Rectal smooth muscle tissue (tissue), 1 donor: ENCODE measurements around the gene C11orf71.

Experiments
- H3K27ac ChIP-seq: one replicate; pipeline ENCODE4 v1.7.0; 2013; ENCODE audit warnings: low read depth, low read length, inconsistent platforms
- H3K27me3 ChIP-seq: one replicate; pipeline ENCODE4 v1.7.0; 2013; ENCODE audit warnings: low read length; ENCODE audit not compliant: control insufficient read depth, insufficient read depth
- H3K36me3 ChIP-seq: one replicate; pipeline ENCODE4 v1.7.0; 2013; ENCODE audit warnings: low read length; ENCODE audit not compliant: control insufficient read depth, insufficient read depth
- H3K4me1 ChIP-seq: one replicate; pipeline ENCODE4 v1.7.0; 2013; ENCODE audit warnings: low read length; ENCODE audit not compliant: control insufficient read depth, insufficient read depth
- H3K4me3 ChIP-seq: one replicate; pipeline ENCODE4 v1.7.0; 2013; ENCODE audit warnings: low read length
- H3K9ac ChIP-seq: one replicate; pipeline ENCODE4 v1.7.0; 2013; ENCODE audit warnings: low read length

The C11orf71 gene

DNA sequence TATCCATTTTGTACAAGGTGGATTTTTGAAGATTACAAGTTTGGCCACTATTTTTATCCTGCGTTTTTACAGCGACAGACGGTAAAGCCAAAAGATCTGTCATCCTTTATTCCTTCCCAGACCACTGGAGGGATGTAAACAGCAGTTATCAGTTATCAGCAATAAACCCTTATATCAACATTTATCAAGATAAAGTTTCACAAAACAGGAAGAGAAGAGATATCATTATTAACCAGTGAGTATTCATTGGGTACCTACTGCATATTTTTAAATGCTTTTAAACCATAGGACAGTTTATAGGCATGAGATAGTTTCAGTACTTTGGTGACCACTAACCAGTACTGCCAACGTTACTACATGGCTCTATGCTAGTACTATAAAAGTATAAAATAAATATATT lies 33.1 kb upstream of the C11orf71 start:
- Histone ChIP-seq H3K36me3 (no peaks in the 10 kb centered on the region), H3K4me3 (no peak overlapping the region), H3K27ac (no peak overlapping the region), H3K9ac (no peak overlapping the region), H3K4me1 (no peaks in the 10 kb centered on the region), H3K27me3 (no peaks in the 10 kb centered on the region)

DNA sequence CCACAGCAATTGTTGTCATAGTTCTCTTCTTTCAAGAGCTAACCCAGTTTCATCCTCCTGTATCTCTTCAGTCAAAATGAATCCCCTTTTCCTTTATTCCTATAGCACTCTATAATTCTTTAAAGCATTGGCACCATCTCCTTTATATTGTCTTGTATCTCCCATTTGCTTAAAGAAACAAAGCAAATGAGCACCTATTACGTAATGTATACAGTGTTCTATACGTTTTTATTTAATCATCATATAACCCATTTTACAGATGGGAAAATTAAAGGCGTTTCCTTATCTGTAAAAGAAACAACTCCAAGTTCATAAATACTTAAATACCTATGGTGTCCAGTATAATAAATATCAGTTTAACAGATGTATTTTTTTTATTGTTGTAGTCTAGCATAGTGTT lies 32.6 kb upstream of the C11orf71 start:
- H3K36me3 ChIP-seq, result no peaks in the 10 kb centered on the region
- H3K27me3 ChIP-seq, result no peaks in the 10 kb centered on the region
- no peak overlapping the region for H3K9ac ChIP-seq
- H3K27ac ChIP-seq, result no peak overlapping the region
- H3K4me3 ChIP-seq, result no peak overlapping the region
- no peaks in the 10 kb centered on the region for H3K4me1 ChIP-seq

DNA sequence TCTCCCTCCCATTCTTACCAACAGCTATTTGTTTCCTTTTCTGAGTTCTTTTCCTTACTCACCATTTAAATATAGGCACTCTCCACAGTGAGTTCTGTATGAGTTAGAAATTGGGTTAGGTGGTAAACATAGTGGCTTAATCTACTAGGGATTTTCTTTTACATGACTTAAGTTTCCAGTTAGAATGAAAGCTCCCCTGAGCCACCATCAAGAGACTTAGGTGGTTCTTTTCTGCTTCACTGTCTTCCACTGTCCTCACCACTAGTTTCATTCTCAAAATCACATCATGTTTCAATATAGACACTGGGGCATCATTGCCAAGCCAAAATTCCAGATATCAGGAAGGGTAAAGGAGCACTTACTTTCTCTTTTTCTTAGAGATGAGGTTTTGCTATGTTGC lies 30.0 kb upstream of the C11orf71 start:
- H3K4me1 ChIP-seq, result no peaks in the 10 kb centered on the region
- no peak overlapping the region for H3K27ac ChIP-seq
- no peak overlapping the region for H3K4me3 ChIP-seq
- no peaks in the 10 kb centered on the region for H3K36me3 ChIP-seq
- no peaks in the 10 kb centered on the region for H3K27me3 ChIP-seq
- H3K9ac ChIP-seq, result no peak overlapping the region

DNA sequence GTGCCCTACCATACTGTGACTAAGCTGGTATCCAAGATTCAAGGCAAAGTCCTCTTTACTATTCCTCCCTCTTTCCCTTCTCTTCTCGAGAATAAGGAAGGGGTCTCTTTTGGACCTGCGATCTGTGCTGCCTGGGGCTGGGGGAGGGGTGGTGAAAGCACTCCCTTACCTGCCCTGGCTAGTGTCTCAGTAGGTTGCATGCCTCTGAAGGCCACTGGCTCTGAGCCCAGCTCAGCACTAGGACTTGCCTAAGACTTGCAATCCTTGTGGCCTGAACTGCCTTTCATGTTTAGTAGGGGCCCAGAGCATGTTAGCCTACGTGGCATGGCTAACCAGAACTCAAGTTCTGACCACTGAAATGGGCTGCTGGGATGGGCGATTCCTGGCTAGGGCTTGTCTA lies 26.0 kb upstream of the C11orf71 start:
- Histone ChIP-seq H3K4me1 (no peaks in the 10 kb centered on the region), H3K36me3 (no peaks in the 10 kb centered on the region), H3K4me3 (no peak overlapping the region), H3K27me3 (no peaks in the 10 kb centered on the region), H3K9ac (no peak overlapping the region), H3K27ac (no peak overlapping the region)

DNA sequence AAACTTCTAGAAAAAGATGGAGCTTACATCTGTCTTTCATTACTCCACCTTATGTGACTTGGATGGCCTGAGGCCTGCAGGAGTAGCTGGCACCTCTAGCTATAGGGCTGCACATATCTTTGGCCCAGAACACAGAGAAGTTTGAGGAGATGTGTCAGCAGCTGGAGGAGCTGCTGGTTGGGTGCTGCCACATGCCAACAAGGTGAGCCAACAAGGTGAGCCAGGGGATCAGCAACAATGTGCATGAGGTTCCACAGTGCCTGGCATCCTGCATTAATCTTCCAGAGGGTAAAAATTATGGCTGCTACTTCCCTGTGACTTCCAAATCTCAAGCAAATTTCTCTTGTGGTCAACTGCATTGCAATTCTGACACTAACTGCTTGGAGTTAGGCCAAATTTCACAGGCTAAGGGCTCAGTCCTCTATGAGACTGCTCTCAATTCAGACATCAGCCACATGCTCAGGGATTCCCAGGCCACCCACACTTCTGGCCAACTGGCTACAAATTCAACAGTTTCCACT lies 16.2 kb upstream of the C11orf71 start:
- Histone ChIP-seq H3K36me3 (no peaks in the 10 kb centered on the region), H3K9ac (no peak overlapping the region), H3K27ac (no peak overlapping the region), H3K4me1 (no peaks in the 10 kb centered on the region), H3K27me3 (no peaks in the 10 kb centered on the region), H3K4me3 (no peak overlapping the region)

DNA sequence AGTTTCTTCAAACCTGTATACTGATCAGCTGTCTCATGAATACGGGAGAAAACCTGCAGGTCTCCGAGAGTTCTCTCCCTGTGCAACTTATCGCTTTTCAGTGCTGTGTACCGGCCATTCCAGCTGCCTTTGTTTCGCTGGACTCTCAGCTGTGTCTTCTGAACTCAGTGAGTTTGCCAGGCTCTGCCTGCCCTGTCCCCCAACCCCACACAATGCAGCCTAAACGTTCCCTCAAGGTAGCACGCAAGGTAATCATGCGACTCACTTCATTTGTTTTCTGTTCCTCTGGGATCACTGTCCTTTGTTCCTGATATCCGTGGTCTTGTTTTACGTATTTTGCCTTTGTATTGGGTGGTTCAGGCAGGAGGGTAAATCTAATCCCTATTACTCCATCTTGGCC lies 13.6 kb upstream of the C11orf71 start:
- H3K27me3 ChIP-seq, result no peaks in the 10 kb centered on the region
- no peaks in the 10 kb centered on the region for H3K4me1 ChIP-seq
- no peak overlapping the region for H3K27ac ChIP-seq
- H3K36me3 ChIP-seq, result no peaks in the 10 kb centered on the region
- H3K4me3 ChIP-seq, result no peak overlapping the region
- no peak overlapping the region for H3K9ac ChIP-seq

DNA sequence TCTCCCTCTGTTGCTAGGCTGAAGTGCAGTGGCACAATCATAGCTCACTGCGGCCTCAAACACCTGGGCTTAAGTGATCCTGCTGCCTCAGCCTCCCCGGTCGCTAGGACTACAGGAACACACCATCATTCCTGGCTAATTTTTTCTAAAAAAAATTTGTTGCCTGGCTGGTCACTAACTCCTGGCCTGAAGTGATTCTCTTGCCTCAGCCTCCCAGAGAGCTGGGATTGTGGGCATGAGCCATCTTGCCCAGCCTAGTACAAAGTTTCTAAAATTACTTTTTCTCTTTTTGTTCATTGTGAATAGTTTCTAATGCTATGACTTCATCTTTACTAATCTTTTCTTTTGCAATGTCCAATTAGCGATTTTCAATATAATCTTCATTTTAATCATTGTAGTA lies 12.6 kb upstream of the C11orf71 start:
- no peaks in the 10 kb centered on the region for H3K27me3 ChIP-seq
- H3K9ac ChIP-seq, result no peak overlapping the region
- no peaks in the 10 kb centered on the region for H3K4me1 ChIP-seq
- no peak overlapping the region for H3K27ac ChIP-seq
- H3K4me3 ChIP-seq, result no peak overlapping the region
- no peaks in the 10 kb centered on the region for H3K36me3 ChIP-seq

DNA sequence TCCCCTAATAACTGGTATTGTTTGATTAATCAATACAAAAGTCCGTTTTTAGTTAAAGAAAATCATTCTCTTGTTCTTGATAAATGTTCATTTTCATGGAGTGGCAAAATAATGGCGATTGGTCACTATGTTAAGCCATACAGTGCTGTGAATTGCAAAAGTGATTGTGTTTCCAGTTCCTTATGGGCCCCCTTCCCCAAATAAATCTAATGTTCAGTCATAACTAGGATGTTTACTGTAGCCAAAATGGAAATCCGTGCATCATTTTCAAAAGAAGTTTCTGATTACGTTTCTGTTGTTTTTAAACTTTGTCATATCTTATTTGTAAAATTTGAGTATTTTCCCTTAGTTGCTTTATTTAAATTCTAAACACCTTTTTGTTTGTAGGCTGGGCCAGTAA lies 1.0 kb upstream of the C11orf71 start:
- Histone ChIP-seq H3K9ac (no peak overlapping the region), H3K27ac (peak overlapping the region; percentile 99), H3K36me3 (no peaks in the 10 kb centered on the region), H3K27me3 (no peaks in the 10 kb centered on the region), H3K4me3 (peak overlapping the region; percentile 98), H3K4me1 (peaks cover 8% of the 10 kb centered on the region)

DNA sequence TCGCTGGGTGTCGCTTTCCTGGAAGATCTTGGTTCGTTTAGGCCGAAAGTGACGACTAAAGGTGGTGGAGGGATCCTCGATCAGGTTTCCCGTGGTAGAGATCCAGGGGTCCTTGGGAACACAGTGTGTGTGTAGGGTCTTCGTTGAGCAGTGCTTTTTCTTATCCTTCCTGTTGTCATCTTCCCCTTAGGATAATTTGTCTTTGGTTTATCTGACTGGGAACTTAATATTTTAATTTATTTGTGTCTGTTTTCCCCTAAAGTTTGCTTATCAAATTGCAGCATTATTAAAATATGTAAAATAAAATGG lies 558 bp upstream of the C11orf71 start:
- H3K27ac ChIP-seq, result peak overlapping the region; percentile 99
- H3K4me1 ChIP-seq, result peaks cover 8% of the 10 kb centered on the region
- H3K36me3 ChIP-seq, result no peaks in the 10 kb centered on the region
- H3K4me3 ChIP-seq, result peak overlapping the region; percentile 98
- peak overlapping the region; percentile 98 for H3K9ac ChIP-seq
- H3K27me3 ChIP-seq, result no peaks in the 10 kb centered on the region

DNA sequence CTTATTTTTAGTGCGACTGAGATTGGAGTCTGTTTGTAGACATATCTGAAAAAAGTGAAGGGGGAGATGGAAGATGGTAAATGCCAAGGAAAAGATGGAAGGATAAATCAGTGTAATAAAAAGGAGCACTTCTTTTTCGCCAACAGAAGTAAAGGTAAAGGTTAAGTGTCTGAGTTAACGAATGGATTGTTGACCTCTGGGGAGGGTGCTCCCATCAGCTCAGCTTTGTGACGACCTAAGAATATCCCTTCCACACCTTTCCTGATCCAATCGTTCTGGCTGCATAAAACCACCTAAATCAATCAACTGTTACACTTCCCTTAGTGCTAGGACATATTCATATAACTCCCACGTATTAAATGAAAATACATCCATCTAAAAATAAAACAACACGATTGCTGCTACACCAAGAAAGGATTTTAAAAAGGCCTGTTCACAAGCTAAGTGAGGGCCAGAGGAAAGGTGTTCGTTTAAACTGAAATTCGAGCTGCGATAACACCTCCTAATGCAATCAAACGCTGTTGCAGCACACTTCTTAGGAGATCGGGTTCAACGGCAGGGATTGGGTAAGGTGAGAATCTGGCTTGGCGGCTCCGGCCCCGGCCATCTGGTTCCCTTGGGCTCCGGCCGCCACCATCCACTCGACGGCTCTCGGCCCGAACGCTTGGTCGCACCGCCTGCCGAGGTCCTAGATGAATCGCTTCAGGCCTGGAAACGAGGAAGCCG lies 658 bp downstream of the C11orf71 start:
- Histone ChIP-seq H3K36me3 (no peaks in the 10 kb centered on the region), H3K27me3 (no peaks in the 10 kb centered on the region), H3K4me3 (peak overlapping the region; percentile 98), H3K9ac (peak overlapping the region; percentile 98), H3K4me1 (peaks cover 8% of the 10 kb centered on the region), H3K27ac (peak overlapping the region; percentile 99)

DNA sequence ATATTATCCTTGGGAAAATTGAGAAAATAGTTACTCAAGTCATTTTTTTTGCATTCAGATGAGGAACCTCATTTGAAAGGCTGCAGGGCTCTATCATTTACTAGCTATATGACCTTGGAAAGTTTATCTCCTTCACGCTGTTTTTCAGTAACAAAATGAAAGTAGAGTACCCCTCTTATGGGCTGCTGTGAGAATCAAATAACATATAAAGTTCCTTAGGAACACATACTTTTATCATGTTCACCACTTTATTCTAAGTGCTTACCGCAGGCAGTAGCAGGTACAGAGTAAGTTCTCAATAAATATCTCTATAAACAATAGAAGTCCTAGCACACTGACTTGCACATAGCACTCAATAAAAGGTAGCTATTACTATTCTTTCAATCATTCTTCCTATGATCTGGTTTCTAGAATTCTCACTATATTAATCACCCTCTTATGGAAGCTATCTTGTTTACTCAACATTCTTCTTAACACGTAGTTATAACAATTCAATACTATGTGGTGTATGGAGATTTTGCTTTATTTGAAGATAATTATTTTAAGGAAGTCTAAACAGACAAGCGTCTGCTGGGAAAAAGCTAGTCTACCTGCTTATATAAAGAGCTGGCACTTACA lies 1.9 kb downstream of the C11orf71 start:
- Histone ChIP-seq H3K4me1 (peaks cover 8% of the 10 kb centered on the region), H3K9ac (no peak overlapping the region), H3K27ac (peak overlapping the region; percentile 99), H3K36me3 (no peaks in the 10 kb centered on the region), H3K4me3 (no peak overlapping the region), H3K27me3 (no peaks in the 10 kb centered on the region)

DNA sequence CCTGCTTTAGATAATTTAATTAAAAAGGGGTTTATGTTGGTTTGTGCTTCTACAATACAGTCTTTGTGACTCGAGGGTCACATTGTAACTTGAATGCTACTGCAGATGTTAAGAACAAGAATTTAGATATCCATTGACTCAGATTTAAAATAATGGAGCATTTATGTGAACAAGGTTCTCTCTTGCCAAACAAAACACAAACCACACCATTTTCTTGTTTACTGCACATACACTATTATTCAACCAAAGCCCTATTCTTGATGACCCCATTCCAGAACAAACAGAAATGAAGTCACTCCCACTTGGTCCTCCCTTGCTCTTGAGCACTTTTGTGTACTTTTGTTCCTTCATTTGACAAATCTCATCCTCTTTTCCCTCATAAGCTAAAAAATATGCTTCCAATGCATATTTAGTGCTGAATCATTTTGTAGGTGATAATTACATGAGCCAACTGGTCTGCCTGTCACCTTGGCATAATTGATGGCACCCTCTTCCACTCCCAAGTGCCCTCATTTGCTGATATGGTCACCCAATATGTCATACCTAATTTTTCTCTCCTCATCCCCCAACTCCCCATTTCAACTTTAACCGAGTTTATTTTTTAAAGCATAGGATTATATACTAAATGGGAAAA lies 2.8 kb downstream of the C11orf71 start:
- H3K4me3 ChIP-seq, result no peak overlapping the region
- no peak overlapping the region for H3K27ac ChIP-seq
- H3K9ac ChIP-seq, result no peak overlapping the region
- H3K27me3 ChIP-seq, result no peaks in the 10 kb centered on the region
- peaks cover 8% of the 10 kb centered on the region for H3K4me1 ChIP-seq
- H3K36me3 ChIP-seq, result no peaks in the 10 kb centered on the region

DNA sequence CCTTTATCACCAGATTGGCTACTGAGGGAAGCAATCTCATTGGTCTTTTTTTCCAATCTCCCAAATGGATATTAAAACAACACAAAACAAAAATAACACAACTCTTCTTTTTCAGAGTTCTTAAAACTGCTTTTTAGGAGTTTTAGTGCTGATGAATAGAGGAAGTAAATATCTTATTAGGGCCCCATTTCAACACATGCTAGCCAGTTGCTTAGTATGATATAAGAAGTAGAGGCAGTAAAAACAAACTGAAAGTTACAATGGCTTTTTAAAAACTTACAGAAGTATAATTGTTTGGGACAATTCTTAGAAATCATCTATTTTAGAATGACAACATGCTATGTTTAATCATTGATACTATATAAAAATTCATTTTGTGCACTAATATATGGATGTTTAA lies 3.4 kb downstream of the C11orf71 start:
- Histone ChIP-seq H3K9ac (no peak overlapping the region), H3K4me3 (no peak overlapping the region), H3K4me1 (peaks cover 6% of the 10 kb centered on the region), H3K27ac (no peak overlapping the region), H3K27me3 (no peaks in the 10 kb centered on the region), H3K36me3 (no peaks in the 10 kb centered on the region)
